ENCODE results near the gene RECQL. TPM values are rescaled to one million over a fixed set of nuclear protein-coding genes. Genes with fewer than 3 reads are reported as not detected.

The RECQL gene
- total RNA-seq, 1 experiment from 2014 or later = 42.3 TPM

GRCh38 chr12:21516281-21516680, 14.8 kb upstream of the RECQL start:
- in situ Hi-C loops (cut with HindIII; ENCODE audit: low pct_unique_long_range_greater_than_20kb, low sequenced_read_pairs) (no loop called here), intact Hi-C loops (cut with micrococcal nuclease; ENCODE audit: unreplicated experiment) (no loop called here)
- H3K9me3 ChIP-seq (ENCODE audit: control insufficient read depth, insufficient read depth, low read depth, low read length) = no peaks in the 10 kb centered on the region
- DNase-seq (ENCODE audit: low read depth, low spot score) (no peak), ATAC-seq (no peak)
- H3K36me3 ChIP-seq (ENCODE audit: control insufficient read depth, insufficient read depth, low read length) = peaks cover 9% of the 10 kb centered on the region
- no peak overlapping the region for H3K4me3 ChIP-seq (ENCODE audit: low read depth in 2 of 2, low read length in 2 of 2)
- H3K27ac ChIP-seq (ENCODE audit: low read length) = no peak overlapping the region
- H3K27me3 ChIP-seq (ENCODE audit: control insufficient read depth, insufficient read depth, low read length) = no peaks in the 10 kb centered on the region
- ChIA-PET POLR2A (no interaction called here), CTCF (no interaction called here)
- no TSS peak for BruUV-seq (replicated peaks)
- TF ChIP-seq SIN3A (IDR thresholded peaks at IDR 0.05; ENCODE audit: borderline replicate concordance, insufficient read depth, low read depth, low read length) = no peak
- TF ChIP-seq TCF7L2 (IDR thresholded peaks at IDR 0.05; ENCODE audit: low read depth, low read length) = no peak
- TF ChIP-seq POLR2AphosphoS5 (IDR thresholded peaks at IDR 0.05; ENCODE audit: low read depth, low read length) = no peak
- TF ChIP-seq REST (IDR thresholded peaks at IDR 0.05; ENCODE audit: insufficient read depth in 1 of 2, low read depth in 2 of 2, low read length in 1 of 2) = no peak
- TF ChIP-seq CTCF (IDR thresholded peaks at IDR 0.05) = no peak
- no peaks in the 10 kb centered on the region for H3K4me1 ChIP-seq (ENCODE audit: control insufficient read depth, insufficient read depth, low read length)

- Histone ChIP-seq H3K36me3 (ENCODE audit: control insufficient read depth, insufficient read depth, low read length) (peaks cover 4% of the 10 kb centered on the region; the same call in 1 of the 2 replicates), H3K9me3 (ENCODE audit: control insufficient read depth, insufficient read depth, low read depth, low read length) (no peaks in the 10 kb centered on the region), H3K27me3 (ENCODE audit: control insufficient read depth, insufficient read depth, low read length) (no peaks in the 10 kb centered on the region), H3K27ac (ENCODE audit: low read length) (no peak overlapping the region), H3K4me3 (ENCODE audit: low read depth in 2 of 2, low read length in 2 of 2) (no peak overlapping the region), H3K4me1 (ENCODE audit: control insufficient read depth, insufficient read depth, low read length) (no peaks in the 10 kb centered on the region)
- TF ChIP-seq REST (IDR thresholded peaks at IDR 0.05; ENCODE audit: insufficient read depth in 1 of 2, low read depth in 2 of 2, low read length in 1 of 2) (no peak), SIN3A (IDR thresholded peaks at IDR 0.05; ENCODE audit: borderline replicate concordance, insufficient read depth, low read depth, low read length) (no peak), POLR2AphosphoS5 (IDR thresholded peaks at IDR 0.05; ENCODE audit: low read depth, low read length) (no peak), TCF7L2 (IDR thresholded peaks at IDR 0.05; ENCODE audit: low read depth, low read length) (no peak), CTCF (IDR thresholded peaks at IDR 0.05) (no peak)
- DNase-seq (ENCODE audit: low read depth, low spot score) = no peak
- in situ Hi-C loops (cut with HindIII; ENCODE audit: low pct_unique_long_range_greater_than_20kb, low sequenced_read_pairs) = no loop called here
- no TSS peak for BruUV-seq (replicated peaks)
- intact Hi-C loops (cut with micrococcal nuclease; ENCODE audit: unreplicated experiment) = no loop called here
- CTCF ChIA-PET = no interaction called here
- POLR2A ChIA-PET = no interaction called here
- no peak for ATAC-seq
These were observed 8.3 kb upstream of the RECQL start for GRCh38 chr12:21509768-21510167.
